Fibroblast of skin of back (primary cell): ENCODE measurements around the gene MAFB.
A peak's percentile ranks its signal among the peaks of the same experiment; 100 is the strongest.

Experiments
- DNase-seq: peaks from one replicate; pipeline ENCODE4 v3.0.0-alpha.2; 2013

MAFB gene

GRCh38 chr20:40702504-40702903 is 13.5 kb upstream of the MAFB start:
- no peak for DNase-seq

- no peak for DNase-seq
Measured at GRCh38 chr20:40698744-40699143, 9.7 kb upstream of the MAFB start.

GRCh38 chr20:40698281-40698680 is 9.2 kb upstream of the MAFB start:
- DNase-seq: no peak

GRCh38 chr20:40697541-40697940 is 8.5 kb upstream of the MAFB start:
- no peak for DNase-seq

- no peak for DNase-seq
Measured at GRCh38 chr20:40695214-40695613, 6.2 kb upstream of the MAFB start.

GRCh38 chr20:40694246-40694645 is 5.2 kb upstream of the MAFB start:
- no peak for DNase-seq

GRCh38 chr20:40692240-40693011 is 3.4 kb upstream of the MAFB start:
- DNase-seq: no peak

- DNase-seq: no peak
Measured at GRCh38 chr20:40691566-40692239, 2.7 kb upstream of the MAFB start.

- DNase-seq: no peak
Measured at GRCh38 chr20:40690836-40691565, 2.0 kb upstream of the MAFB start.

GRCh38 chr20:40689943-40690835 is 1.2 kb upstream of the MAFB start:
- DNase-seq: peak; percentile 90

GRCh38 chr20:40688129-40689099 is 622 bp downstream of the MAFB start:
- DNase-seq: no peak

- peak; percentile 64 for DNase-seq
Measured at GRCh38 chr20:40687384-40688128, 1.5 kb downstream of the MAFB start.

- no peak for DNase-seq
Measured at GRCh38 chr20:40686893-40687292, 2.1 kb downstream of the MAFB start.

GRCh38 chr20:40686434-40686882 is 2.6 kb downstream of the MAFB start:
- peak; percentile 18 for DNase-seq

- no peak for DNase-seq
Measured at GRCh38 chr20:40685349-40685748, 3.7 kb downstream of the MAFB start.

- DNase-seq: no peak
Measured at GRCh38 chr20:40683894-40684268, 5.2 kb downstream of the MAFB start.

GRCh38 chr20:40683221-40683893 is 5.7 kb downstream of the MAFB start:
- peak; percentile 73 for DNase-seq

- DNase-seq: no peak
Measured at GRCh38 chr20:40682104-40682981, 6.7 kb downstream of the MAFB start.

- DNase-seq: no peak
Measured at GRCh38 chr20:40681684-40682083, 7.4 kb downstream of the MAFB start.
